ENCODE results near the gene CST3.
"Not testable (repeated sequence)": the region's sequence is repeated elsewhere in the genome, so short reads cannot be mapped to it uniquely, and the experiment has no call there.

CST3 gene

GRCh38 chr20:23637282-23638221, at the start of gene CST3:
TSS of gene CST3 (minus strand) at chr20:23637955. CDS start at chr20:23637862, 93 bp downstream.
- DNase-seq: peak; percentile 92

GRCh38 chr20:23686046-23686750, 48.4 kb upstream of the CST3 start:
- no peak for DNase-seq

DNA sequence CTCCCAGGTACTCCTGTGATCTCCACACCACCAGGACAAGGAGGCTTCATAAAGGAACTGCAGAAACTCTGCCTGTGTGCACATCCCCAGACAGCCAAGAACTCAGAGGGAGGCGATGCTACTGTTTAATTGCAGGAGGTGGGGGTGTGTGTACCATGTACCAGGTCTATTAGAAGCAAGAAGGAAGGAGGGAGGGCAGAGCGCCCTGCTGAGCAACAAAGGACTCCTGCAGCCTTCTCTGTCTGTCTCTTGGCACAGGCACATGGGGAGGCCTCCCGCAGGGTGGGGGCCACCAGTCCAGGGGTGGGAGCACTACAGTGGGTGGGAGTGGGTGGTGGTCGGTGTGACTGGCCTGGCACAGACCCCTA, 47.8 kb upstream of the CST3 start:
- not testable (repeated sequence) for DNase-seq

- DNase-seq: no peak
Observed at GRCh38 chr20:23684261-23684660, 46.5 kb upstream of the CST3 start.

DNA sequence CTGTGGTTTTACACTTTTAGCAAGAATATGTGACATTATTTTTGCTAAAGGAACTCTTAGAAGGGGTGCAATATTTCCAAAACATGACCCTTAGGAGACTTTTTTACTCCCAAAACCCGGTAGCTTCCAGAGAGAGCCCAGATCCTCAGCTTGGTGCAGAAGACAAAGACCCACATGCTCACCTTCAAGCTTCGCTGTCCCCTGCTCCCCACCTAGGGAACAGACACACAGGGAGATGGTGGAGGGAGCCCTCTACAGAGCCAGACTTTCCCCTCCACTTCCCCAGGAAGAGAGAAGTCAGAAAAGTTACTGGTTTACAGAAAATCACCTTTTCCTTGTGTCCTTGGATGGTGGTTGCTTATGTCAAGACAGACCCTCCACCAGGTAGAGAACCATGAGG, 46.1 kb upstream of the CST3 start:
- DNase-seq: no peak

DNA sequence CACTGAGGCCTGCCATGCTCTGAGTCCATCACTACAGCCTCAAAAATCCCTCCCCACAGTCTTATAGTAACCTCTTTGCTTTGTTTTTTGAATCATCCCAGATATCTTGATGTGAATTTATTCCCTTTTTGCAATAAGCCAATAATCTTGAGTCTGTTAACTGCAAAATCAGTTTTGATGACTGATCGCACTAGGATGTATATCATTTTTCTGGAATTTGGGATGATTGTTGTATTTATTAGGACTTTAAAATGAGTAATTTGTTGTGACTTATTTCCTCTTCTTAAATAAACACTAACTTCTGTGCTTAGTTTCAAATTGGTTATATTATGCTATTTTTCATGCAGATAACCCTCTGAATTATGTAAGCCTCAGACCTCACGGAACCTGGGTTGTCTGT, 45.5 kb upstream of the CST3 start:
- no peak for DNase-seq

GRCh38 chr20:23680146-23680545, 42.4 kb upstream of the CST3 start:
- no peak for DNase-seq

DNA sequence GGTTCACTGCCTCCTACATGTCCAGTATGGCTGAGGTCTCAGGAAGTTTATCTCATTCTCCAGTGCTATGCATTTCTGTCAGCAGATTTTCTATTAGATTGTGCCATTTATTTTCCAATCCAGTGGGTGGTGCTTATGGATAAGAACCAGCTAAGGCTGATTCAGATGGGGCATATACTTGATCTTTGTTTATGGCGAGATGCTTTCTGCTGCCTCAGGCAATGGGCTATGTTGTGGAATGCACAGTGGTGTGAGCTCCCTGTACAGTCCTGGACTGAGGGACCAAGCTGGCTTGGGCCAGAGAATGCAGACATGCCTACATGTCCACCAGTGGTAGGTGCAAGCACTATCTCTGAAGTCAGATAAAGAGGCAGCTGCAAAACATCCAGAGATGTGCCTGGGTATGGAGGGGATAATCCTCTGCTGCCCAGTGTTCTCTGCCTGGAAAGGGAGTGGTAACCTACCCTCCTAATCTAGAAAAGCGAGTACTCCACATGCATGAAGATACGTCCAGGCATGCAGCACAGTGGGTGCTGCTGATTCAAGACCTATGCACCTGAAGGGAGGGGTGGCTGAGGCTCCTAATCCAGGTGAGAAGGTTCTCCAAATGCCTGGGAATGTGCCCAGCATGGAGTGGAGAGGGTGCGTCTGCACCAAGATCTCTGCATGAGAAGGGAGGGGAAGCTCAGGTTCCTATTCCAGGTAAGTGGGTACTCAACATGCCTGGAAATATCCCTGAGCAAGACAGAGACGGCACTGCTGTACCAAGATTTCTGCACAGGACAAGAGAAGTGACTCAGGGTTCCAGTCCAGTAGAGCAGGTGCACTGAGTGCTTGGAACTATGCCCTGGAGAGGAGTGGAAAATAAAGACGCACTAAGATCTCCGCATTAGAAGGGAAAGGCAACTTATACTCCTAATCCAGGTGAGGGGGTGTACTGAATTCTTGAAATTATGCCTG, 41.7 kb upstream of the CST3 start:
- DNase-seq: no peak

DNA sequence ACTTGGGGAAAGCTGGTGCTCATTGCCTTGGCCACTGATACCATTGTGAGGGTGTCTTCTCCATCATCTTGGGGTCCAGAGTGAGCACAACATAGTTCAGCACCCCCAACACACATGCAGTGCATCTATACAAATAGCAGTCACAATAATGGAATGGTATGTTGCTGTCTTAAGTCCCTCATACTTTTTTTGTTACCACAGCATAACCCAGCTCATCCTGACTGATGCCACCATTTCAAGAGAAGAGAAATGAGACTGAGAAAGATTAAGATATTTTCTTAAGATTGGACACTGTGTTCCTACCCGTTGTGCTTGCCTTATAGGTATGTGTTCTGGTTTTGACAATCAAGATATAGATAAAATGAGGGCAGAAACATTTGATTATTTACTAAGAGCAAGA, 35.5 kb upstream of the CST3 start:
- no peak for DNase-seq

GRCh38 chr20:23672158-23672557, 34.4 kb upstream of the CST3 start:
- no peak for DNase-seq

DNA sequence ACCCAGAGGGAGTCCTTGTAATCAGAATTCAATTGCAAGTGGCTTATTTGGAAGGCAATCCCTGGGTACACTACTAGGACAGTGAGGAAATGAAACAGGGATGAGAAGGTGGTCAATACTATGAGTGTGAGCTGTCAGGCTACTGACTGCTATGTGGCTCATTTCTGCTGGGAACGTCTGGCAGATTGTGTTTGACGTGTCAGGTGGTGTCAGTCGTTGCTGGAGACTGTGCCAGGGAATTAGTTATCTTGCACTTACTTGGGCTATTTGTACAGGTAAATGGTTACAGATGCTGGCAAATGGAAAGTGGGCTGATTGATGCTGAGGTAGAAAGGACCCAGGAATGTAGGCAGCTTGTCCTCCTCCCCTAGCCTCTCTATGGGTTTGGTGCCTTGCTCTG, 33.7 kb upstream of the CST3 start:
- DNase-seq: no peak

DNA sequence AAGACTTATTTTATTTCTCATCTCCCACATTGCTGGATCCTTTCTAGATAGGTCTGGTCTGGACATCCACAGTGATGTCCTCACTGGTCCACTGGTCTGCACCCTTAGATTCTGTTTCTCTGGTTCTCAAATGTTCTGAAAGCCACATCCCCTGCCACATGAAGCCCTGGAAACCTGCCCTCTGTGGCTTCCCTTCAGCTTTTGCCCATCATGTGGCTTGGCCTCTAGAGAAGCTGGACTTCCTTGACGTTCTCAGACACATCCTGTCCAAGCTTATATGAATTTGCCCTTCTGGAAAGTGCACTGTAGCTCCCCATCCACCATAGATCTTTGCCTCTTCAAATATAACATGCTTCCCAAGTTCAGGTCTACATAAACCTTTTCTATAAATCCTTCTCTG, 32.6 kb upstream of the CST3 start:
- no peak for DNase-seq

DNA sequence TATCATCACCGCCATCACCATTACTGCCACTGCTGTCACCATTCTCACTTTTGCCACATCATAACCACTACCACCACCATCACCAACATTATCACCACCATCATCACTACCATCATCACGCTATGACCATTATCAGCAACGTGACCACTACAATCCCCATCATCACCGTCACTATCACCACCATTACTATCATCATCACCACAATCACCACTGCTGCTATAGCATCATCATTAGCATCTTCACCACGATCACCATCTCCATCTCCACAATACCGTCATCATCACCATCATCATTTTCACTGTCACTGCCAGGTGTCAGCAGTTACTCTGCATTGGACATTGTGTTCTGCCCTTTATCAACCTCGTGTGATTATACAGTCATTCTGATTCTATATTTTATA, 32.1 kb upstream of the CST3 start:
- no peak for DNase-seq

GRCh38 chr20:23669327-23669726, 31.6 kb upstream of the CST3 start:
- DNase-seq: no peak

DNA sequence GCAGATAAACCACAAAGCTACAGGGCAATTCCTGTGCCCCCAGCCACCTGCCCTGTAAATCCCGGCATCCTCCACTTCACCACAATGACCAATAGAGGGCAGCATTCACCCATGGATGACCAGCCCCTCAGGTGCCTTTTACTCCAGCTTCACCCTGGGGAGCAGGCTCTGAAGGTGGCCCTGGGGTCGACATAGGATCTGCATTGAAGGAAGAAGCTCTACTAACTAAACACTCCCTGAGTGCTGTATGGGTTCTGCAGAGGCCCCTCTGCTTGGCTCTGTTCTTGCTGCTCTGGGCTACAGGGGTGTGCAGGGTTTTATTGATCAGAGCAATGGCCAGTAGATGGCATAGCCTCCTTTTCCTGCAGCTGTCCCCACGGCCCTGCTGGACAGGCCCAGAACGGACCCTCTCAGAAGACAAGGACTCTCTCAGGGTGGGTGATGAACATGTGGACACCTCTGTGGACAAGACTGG, 30.8 kb upstream of the CST3 start:
- DNase-seq: peak; percentile 42

- DNase-seq: no peak
Observed at GRCh38 chr20:23667666-23668065, 29.9 kb upstream of the CST3 start.

DNA sequence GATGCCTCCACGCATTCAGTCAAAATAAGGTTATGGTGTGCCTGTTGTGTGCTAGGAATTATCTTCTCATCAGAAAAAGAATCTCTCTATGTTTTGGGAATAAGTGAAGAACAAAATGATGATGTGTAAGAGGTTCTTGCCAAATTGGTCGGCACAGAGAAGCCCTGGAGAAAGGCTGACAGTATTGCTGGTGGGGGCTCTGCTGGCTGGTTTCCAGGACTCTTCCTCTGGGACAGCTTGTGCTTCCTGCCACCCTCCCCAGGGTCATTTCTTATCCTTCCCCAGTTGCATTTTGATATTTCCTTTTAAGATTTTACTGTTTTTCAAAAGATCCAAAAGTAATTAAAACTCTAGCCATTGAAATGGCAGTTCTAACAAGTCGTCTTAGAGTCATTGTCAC, 28.9 kb upstream of the CST3 start:
- no peak for DNase-seq

DNA sequence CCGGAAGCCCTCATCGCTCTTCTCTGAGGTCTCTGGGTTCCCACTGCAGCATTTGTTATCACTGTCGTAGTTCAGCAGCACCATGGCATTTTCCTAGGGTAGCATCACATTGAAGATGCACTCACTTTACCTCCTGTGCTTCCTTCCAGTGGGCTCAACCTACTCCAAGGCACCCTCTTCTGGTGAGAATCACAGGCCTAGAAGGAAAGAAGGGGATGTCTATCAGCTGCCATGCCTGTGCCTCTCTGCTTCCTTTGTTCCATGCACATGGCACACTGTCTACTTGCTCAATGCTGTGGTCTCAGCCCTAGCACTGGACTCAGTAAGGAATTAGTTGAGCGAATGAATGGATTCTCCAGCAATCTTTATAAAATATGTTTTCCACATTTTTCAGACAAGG, 28.4 kb upstream of the CST3 start:
- no peak for DNase-seq

- no peak for DNase-seq
Observed at GRCh38 chr20:23664954-23665353, 27.2 kb upstream of the CST3 start.

DNA sequence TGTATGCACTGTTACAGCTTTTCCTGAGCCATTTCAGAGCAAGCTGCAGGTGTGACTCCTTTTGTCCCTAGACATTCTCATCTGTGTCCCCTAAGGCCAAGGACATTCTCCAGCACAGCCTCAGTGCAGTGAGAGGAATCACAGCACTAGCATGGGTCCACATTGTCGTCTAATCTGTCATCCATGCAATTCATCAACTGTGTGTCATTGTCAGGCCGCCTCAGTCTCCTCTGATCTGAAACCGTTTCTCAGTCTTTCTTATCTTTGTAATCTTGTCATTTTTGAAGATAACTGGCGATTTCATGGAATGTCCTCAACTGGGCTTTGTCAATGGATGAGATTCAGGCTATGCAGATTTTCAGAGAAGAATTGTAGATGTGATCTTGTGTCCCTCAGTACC, 26.3 kb upstream of the CST3 start:
- DNase-seq: not testable (repeated sequence)

- DNase-seq: no peak
Observed at GRCh38 chr20:23663180-23663579, 25.4 kb upstream of the CST3 start.

DNA sequence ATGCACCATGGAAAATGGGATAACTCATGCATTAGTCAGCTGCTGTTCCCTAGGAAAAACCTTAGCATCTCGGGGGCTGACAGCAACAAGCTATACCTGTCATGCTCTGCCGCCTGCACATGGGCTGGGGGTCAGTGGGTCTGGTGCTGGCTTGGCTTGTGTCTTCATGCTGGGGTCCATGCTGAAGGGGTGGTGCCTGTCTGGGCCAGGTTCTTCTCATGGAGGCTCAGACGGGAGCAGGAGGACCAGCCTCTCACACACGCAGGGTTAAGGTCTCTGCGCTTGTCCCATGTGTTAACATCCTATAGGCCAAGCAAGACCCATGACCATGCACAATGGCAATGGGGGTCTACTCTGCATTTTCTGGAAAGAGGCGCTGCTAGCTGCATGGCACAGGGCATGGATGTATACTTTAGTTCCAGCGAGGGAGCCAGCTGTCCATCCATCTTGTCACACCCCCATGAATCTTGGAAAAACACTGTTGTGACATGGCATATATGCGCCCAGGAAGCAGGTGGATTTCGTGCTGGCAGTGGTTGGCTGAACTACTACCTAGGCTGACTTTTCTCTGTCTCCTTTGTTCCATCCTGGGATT, 24.6 kb upstream of the CST3 start:
- DNase-seq: no peak

All from left hindlimb (tissue), 1 donor.